Measurements from ENCODE around the gene FAM241A. TPM values are rescaled to one million over a fixed set of nuclear protein-coding genes. Genes with fewer than 3 reads are reported as not detected.

Gene FAM241A
- total and polyA plus RNA-seq, 2 of the 13 experiments (the other 11 are each of a cell fraction or from before 2014, with no cell fraction given): 0.61 to 0.69 TPM

DNA sequence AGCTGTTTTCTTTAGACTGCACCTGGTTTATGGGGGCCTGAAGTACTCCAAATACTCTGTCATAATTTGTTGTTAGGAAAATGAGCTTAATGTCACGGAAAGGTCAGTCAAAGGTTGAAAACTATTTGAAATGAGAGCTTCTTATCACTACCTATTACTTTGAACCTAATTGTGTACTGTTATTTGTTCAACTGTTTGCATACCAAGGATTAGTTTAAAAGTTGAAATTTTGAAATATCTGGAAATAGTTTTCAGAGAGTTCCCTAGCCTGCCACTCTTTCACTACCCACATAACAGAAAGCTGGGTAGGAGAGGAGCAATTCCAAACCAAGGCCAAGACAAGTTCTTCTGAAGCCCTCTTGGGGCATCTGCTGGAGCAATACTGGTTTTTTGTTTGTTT is 58.3 kb downstream of the FAM241A start (continued):
- TF ChIP-seq, protein P1, sequence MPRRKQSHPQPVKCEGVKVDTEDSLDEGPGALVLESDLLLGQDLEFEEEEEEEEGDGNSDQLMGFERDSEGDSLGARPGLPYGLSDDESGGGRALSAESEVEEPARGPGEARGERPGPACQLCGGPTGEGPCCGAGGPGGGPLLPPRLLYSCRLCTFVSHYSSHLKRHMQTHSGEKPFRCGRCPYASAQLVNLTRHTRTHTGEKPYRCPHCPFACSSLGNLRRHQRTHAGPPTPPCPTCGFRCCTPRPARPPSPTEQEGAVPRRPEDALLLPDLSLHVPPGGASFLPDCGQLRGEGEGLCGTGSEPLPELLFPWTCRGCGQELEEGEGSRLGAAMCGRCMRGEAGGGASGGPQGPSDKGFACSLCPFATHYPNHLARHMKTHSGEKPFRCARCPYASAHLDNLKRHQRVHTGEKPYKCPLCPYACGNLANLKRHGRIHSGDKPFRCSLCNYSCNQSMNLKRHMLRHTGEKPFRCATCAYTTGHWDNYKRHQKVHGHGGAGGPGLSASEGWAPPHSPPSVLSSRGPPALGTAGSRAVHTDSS (CRISPR knock-in tag; conservative IDR thresholded peaks at IDR 0.05): no peak
- TF ChIP-seq HMG20B (CRISPR knock-in tag; conservative IDR thresholded peaks at IDR 0.05) (peak; percentile 92; the same call in 1 of the 2 replicates), MED1 (CRISPR knock-in tag; IDR thresholded peaks at IDR 0.05) (peak; percentile 67), EP300 (IDR thresholded peaks at IDR 0.05; ENCODE audit: low read depth in 2 of 2, low read length in 2 of 2) (peak in 1 of 2 experiments; percentile 79; a peak in 2 of 4 replicates), EP300 (CRISPR knock-in tag; IDR thresholded peaks at IDR 0.05; ENCODE audit: borderline replicate concordance) (peak; percentile 60; the same call in 1 of the 2 replicates), HOXD1 (CRISPR knock-in tag; IDR thresholded peaks at IDR 0.05) (0 out of 2 replicates have a peak, but pooled peaks have one; percentile 41), BCL6 (CRISPR knock-in tag; IDR thresholded peaks at IDR 0.05) (peak; percentile 53; the same call in 1 of the 2 replicates), RXRB (CRISPR knock-in tag; IDR thresholded peaks at IDR 0.05; ENCODE audit: borderline replicate concordance) (peak; percentile 55; the same call in 1 of the 2 replicates), ONECUT2 (CRISPR knock-in tag; IDR thresholded peaks at IDR 0.05) (0 out of 2 replicates have a peak, but pooled peaks have one; percentile 21), ZNF768 (CRISPR knock-in tag; IDR thresholded peaks at IDR 0.05) (no peak)
- TF ChIP-seq, protein P2, sequence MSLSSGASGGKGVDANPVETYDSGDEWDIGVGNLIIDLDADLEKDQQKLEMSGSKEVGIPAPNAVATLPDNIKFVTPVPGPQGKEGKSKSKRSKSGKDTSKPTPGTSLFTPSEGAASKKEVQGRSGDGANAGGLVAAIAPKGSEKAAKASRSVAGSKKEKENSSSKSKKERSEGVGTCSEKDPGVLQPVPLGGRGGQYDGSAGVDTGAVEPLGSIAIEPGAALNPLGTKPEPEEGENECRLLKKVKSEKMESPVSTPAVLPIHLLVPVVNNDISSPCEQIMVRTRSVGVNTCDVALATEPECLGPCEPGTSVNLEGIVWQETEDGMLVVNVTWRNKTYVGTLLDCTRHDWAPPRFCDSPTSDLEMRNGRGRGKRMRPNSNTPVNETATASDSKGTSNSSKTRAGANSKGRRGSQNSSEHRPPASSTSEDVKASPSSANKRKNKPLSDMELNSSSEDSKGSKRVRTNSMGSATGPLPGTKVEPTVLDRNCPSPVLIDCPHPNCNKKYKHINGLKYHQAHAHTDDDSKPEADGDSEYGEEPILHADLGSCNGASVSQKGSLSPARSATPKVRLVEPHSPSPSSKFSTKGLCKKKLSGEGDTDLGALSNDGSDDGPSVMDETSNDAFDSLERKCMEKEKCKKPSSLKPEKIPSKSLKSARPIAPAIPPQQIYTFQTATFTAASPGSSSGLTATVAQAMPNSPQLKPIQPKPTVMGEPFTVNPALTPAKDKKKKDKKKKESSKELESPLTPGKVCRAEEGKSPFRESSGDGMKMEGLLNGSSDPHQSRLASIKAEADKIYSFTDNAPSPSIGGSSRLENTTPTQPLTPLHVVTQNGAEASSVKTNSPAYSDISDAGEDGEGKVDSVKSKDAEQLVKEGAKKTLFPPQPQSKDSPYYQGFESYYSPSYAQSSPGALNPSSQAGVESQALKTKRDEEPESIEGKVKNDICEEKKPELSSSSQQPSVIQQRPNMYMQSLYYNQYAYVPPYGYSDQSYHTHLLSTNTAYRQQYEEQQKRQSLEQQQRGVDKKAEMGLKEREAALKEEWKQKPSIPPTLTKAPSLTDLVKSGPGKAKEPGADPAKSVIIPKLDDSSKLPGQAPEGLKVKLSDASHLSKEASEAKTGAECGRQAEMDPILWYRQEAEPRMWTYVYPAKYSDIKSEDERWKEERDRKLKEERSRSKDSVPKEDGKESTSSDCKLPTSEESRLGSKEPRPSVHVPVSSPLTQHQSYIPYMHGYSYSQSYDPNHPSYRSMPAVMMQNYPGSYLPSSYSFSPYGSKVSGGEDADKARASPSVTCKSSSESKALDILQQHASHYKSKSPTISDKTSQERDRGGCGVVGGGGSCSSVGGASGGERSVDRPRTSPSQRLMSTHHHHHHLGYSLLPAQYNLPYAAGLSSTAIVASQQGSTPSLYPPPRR (CRISPR knock-in tag; IDR thresholded peaks at IDR 0.05; ENCODE audit: borderline replicate concordance): peak; percentile 87
- TF ChIP-seq, protein P3, sequence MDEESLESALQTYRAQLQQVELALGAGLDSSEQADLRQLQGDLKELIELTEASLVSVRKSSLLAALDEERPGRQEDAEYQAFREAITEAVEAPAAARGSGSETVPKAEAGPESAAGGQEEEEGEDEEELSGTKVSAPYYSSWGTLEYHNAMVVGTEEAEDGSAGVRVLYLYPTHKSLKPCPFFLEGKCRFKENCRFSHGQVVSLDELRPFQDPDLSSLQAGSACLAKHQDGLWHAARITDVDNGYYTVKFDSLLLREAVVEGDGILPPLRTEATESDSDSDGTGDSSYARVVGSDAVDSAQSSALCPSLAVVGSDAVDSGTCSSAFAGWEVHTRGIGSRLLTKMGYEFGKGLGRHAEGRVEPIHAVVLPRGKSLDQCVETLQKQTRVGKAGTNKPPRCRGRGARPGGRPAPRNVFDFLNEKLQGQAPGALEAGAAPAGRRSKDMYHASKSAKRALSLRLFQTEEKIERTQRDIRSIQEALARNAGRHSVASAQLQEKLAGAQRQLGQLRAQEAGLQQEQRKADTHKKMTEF (CRISPR knock-in tag; IDR thresholded peaks at IDR 0.05): peak; percentile 75
- TF ChIP-seq, protein P4, sequence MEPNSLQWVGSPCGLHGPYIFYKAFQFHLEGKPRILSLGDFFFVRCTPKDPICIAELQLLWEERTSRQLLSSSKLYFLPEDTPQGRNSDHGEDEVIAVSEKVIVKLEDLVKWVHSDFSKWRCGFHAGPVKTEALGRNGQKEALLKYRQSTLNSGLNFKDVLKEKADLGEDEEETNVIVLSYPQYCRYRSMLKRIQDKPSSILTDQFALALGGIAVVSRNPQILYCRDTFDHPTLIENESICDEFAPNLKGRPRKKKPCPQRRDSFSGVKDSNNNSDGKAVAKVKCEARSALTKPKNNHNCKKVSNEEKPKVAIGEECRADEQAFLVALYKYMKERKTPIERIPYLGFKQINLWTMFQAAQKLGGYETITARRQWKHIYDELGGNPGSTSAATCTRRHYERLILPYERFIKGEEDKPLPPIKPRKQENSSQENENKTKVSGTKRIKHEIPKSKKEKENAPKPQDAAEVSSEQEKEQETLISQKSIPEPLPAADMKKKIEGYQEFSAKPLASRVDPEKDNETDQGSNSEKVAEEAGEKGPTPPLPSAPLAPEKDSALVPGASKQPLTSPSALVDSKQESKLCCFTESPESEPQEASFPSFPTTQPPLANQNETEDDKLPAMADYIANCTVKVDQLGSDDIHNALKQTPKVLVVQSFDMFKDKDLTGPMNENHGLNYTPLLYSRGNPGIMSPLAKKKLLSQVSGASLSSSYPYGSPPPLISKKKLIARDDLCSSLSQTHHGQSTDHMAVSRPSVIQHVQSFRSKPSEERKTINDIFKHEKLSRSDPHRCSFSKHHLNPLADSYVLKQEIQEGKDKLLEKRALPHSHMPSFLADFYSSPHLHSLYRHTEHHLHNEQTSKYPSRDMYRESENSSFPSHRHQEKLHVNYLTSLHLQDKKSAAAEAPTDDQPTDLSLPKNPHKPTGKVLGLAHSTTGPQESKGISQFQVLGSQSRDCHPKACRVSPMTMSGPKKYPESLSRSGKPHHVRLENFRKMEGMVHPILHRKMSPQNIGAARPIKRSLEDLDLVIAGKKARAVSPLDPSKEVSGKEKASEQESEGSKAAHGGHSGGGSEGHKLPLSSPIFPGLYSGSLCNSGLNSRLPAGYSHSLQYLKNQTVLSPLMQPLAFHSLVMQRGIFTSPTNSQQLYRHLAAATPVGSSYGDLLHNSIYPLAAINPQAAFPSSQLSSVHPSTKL (CRISPR knock-in tag; IDR thresholded peaks at IDR 0.05): peak; percentile 73
- TF ChIP-seq, protein P5, sequence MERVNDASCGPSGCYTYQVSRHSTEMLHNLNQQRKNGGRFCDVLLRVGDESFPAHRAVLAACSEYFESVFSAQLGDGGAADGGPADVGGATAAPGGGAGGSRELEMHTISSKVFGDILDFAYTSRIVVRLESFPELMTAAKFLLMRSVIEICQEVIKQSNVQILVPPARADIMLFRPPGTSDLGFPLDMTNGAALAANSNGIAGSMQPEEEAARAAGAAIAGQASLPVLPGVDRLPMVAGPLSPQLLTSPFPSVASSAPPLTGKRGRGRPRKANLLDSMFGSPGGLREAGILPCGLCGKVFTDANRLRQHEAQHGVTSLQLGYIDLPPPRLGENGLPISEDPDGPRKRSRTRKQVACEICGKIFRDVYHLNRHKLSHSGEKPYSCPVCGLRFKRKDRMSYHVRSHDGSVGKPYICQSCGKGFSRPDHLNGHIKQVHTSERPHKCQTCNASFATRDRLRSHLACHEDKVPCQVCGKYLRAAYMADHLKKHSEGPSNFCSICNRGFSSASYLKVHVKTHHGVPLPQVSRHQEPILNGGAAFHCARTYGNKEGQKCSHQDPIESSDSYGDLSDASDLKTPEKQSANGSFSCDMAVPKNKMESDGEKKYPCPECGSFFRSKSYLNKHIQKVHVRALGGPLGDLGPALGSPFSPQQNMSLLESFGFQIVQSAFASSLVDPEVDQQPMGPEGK (CRISPR knock-in tag; IDR thresholded peaks at IDR 0.05): no peak

Data from HepG2 (cell line).